Measurements from ENCODE around the gene ZXDC. TPM values are rescaled to one million over a fixed set of nuclear protein-coding genes. Genes with fewer than 3 reads are reported as not detected.

The ZXDC gene
- polyA plus RNA-seq (2012; ENCODE audit: low read depth, missing spikeins) = 6.2 TPM

- TF ChIP-seq POLR2AphosphoS5 (IDR thresholded peaks at IDR 0.05; ENCODE audit: low read depth, low read length) = peak; percentile 54
- TF ChIP-seq POLR2A (IDR thresholded peaks at IDR 0.05; ENCODE audit: low read depth, low read length) = peak; percentile 57; the same call in 1 of the 2 replicates
- no peak for TF ChIP-seq POU2F2 (IDR thresholded peaks at IDR 0.05; ENCODE audit: low read depth, low read length)
- TF ChIP-seq TAF1 (IDR thresholded peaks at IDR 0.05; ENCODE audit: low read depth, low read length) = no peak; the same call in 1 of the 2 replicates
- DNase-seq (ENCODE audit: insufficient read length, low spot score) = peak; percentile 100
- FAIRE-seq = peak; percentile 99
These were observed at the start of gene ZXDC for GRCh38 chr3:126475413-126476114. TSS of gene ZXDC (minus strand) at chr3:126475891. CDS start at chr3:126475865, 26 bp downstream.

- no peak for DNase-seq (ENCODE audit: insufficient read length, low spot score)
- no peak for TF ChIP-seq POLR2AphosphoS5 (IDR thresholded peaks at IDR 0.05; ENCODE audit: low read depth, low read length)
- no peak for FAIRE-seq
These were observed 49.6 kb upstream of the ZXDC start for GRCh38 chr3:126525091-126525852.

GRCh38 chr3:126524429-126524988 is 48.8 kb upstream of the ZXDC start:
- no peak for TF ChIP-seq POU2F2 (IDR thresholded peaks at IDR 0.05; ENCODE audit: low read depth, low read length)
- no peak for TF ChIP-seq PAX5 (IDR thresholded peaks at IDR 0.05; ENCODE audit: insufficient read depth, low read length, severe bottlenecking)
- no peak for TF ChIP-seq TAF1 (IDR thresholded peaks at IDR 0.05; ENCODE audit: low read depth, low read length)
- no peak for TF ChIP-seq POLR2AphosphoS5 (IDR thresholded peaks at IDR 0.05; ENCODE audit: low read depth, low read length)
- TF ChIP-seq SPI1 (IDR thresholded peaks at IDR 0.05; ENCODE audit: low read depth, low read length) = no peak
- no peak for TF ChIP-seq POLR2A (IDR thresholded peaks at IDR 0.05; ENCODE audit: low read depth, low read length)
- FAIRE-seq (no peak), DNase-seq (ENCODE audit: insufficient read length, low spot score) (no peak)

GRCh38 chr3:126523745-126524428 is 48.2 kb upstream of the ZXDC start, which contains the start of gene CHST13:
TSS of gene CHST13 (plus strand) at chr3:126524155. CDS start at chr3:126524333, 178 bp downstream.
- FAIRE-seq = no peak
- TF ChIP-seq SPI1 (IDR thresholded peaks at IDR 0.05; ENCODE audit: low read depth, low read length) = no peak
- no peak for TF ChIP-seq POLR2A (IDR thresholded peaks at IDR 0.05; ENCODE audit: low read depth, low read length)
- no peak for DNase-seq (ENCODE audit: insufficient read length, low spot score)

- FAIRE-seq (peak; percentile 63), DNase-seq (ENCODE audit: insufficient read length, low spot score) (peak; percentile 69)
- TF ChIP-seq TAF1 (IDR thresholded peaks at IDR 0.05; ENCODE audit: low read depth, low read length) (no peak), PAX5 (IDR thresholded peaks at IDR 0.05; ENCODE audit: insufficient read depth, low read length, severe bottlenecking) (no peak), POLR2A (IDR thresholded peaks at IDR 0.05; ENCODE audit: low read depth, low read length) (no peak), POLR2AphosphoS5 (IDR thresholded peaks at IDR 0.05; ENCODE audit: low read depth, low read length) (no peak), SPI1 (IDR thresholded peaks at IDR 0.05; ENCODE audit: low read depth, low read length) (no peak), POU2F2 (IDR thresholded peaks at IDR 0.05; ENCODE audit: low read depth, low read length) (no peak)
These were observed 46.7 kb upstream of the ZXDC start for GRCh38 chr3:126522363-126522788.

GRCh38 chr3:126521122-126521891 is 45.6 kb upstream of the ZXDC start:
- TF ChIP-seq TAF1 (IDR thresholded peaks at IDR 0.05; ENCODE audit: low read depth, low read length) = no peak
- no peak for TF ChIP-seq POU2F2 (IDR thresholded peaks at IDR 0.05; ENCODE audit: low read depth, low read length)
- TF ChIP-seq POLR2AphosphoS5 (IDR thresholded peaks at IDR 0.05; ENCODE audit: low read depth, low read length) = no peak
- no peak for TF ChIP-seq POLR2A (IDR thresholded peaks at IDR 0.05; ENCODE audit: low read depth, low read length)
- TF ChIP-seq SPI1 (IDR thresholded peaks at IDR 0.05; ENCODE audit: low read depth, low read length) = no peak
- no peak for TF ChIP-seq PAX5 (IDR thresholded peaks at IDR 0.05; ENCODE audit: insufficient read depth, low read length, severe bottlenecking)
- FAIRE-seq (no peak), DNase-seq (ENCODE audit: insufficient read length, low spot score) (no peak)

- TF ChIP-seq POU2F2 (IDR thresholded peaks at IDR 0.05; ENCODE audit: low read depth, low read length) (no peak), TAF1 (IDR thresholded peaks at IDR 0.05; ENCODE audit: low read depth, low read length) (no peak), POLR2A (IDR thresholded peaks at IDR 0.05; ENCODE audit: low read depth, low read length) (no peak), SPI1 (IDR thresholded peaks at IDR 0.05; ENCODE audit: low read depth, low read length) (no peak), PAX5 (IDR thresholded peaks at IDR 0.05; ENCODE audit: insufficient read depth, low read length, severe bottlenecking) (no peak), POLR2AphosphoS5 (IDR thresholded peaks at IDR 0.05; ENCODE audit: low read depth, low read length) (no peak)
- DNase-seq (ENCODE audit: insufficient read length, low spot score) (no peak), FAIRE-seq (no peak)
These were observed 44.1 kb upstream of the ZXDC start for GRCh38 chr3:126519506-126520455.

- FAIRE-seq (no peak), DNase-seq (ENCODE audit: insufficient read length, low spot score) (no peak)
- TF ChIP-seq PAX5 (IDR thresholded peaks at IDR 0.05; ENCODE audit: insufficient read depth, low read length, severe bottlenecking) (no peak), POLR2A (IDR thresholded peaks at IDR 0.05; ENCODE audit: low read depth, low read length) (no peak), SPI1 (IDR thresholded peaks at IDR 0.05; ENCODE audit: low read depth, low read length) (no peak), TAF1 (IDR thresholded peaks at IDR 0.05; ENCODE audit: low read depth, low read length) (no peak), POLR2AphosphoS5 (IDR thresholded peaks at IDR 0.05; ENCODE audit: low read depth, low read length) (no peak), POU2F2 (IDR thresholded peaks at IDR 0.05; ENCODE audit: low read depth, low read length) (no peak)
These were observed 43.1 kb upstream of the ZXDC start for GRCh38 chr3:126518779-126519177.

All from GM12891 (cell line).